Spleen (tissue), 7 donors: ENCODE data around the gene KAT6B.

Experiments used
- CTCF ChIP-seq, 11 experiments: fragments of 200-600 bp in 7 of 11; fragments of 450-650 bp in 4 of 11; sonication (generic) in 4 of 11; IDR thresholded peaks in 8 of 11; conservative IDR thresholded peaks in 3 of 11; 1 replicate in 7 of 11; 2 replicates in 4 of 11; pipeline versions ENCODE4 v1.4.0 to v1.8.0; 2016 to 2021; ENCODE audit warnings: antibody characterized with exemption in 11 of 11, inconsistent platforms in 4 of 11, mild to moderate bottlenecking in 1 of 11
- POLR2A ChIP-seq, 3 donors: fragments of 450-650 bp; IDR thresholded peaks; one replicate each; pipeline ENCODE4 v1.5.1; 2017; ENCODE audit warnings: antibody characterized with exemption in 3 of 3, mild to moderate bottlenecking in 1 of 3
- POLR2AphosphoS5 ChIP-seq, 3 donors: sonication (generic); formaldehyde crosslinking; IDR thresholded peaks; one replicate each; pipeline ENCODE4 v1.5.1; 2017; ENCODE audit warnings: antibody characterized with exemption in 3 of 3
- donor health status: DM: no; HTN: no; CAD: no; lungs with moderate emphysema.
- donor health status: DM: no; HTN: no; CAD: no.
- donor health status: DM: no; HTN: no; CAD: no.

GRCh38 chr10:75014516-75015230, 188.3 kb downstream of the KAT6B start:
- TF ChIP-seq CTCF (IDR thresholded peaks at IDR 0.05 in 8 of 11, conservative IDR thresholded peaks at IDR 0.05 in 3 of 11) (no peak), POLR2A (IDR thresholded peaks at IDR 0.05) (no peak), POLR2AphosphoS5 (IDR thresholded peaks at IDR 0.05) (no peak)
